Stimulated activated CD4-positive, alpha-beta T cell treated with anti-CD3 and anti-CD28 coated beads, Interleukin-4, amount 100 ng/mL, for 4 hours (primary cell): ENCODE results near the gene ZMIZ1.

Experiments used
- DNase-seq, 2 experiments: peaks; one replicate each; pipeline ENCODE4 v3.0.0-alpha.2; 2020

Gene ZMIZ1

GRCh38 chr10:79053481-79054202 lies 15.1 kb upstream of the ZMIZ1 start:
- DNase-seq, result no peak

DNA sequence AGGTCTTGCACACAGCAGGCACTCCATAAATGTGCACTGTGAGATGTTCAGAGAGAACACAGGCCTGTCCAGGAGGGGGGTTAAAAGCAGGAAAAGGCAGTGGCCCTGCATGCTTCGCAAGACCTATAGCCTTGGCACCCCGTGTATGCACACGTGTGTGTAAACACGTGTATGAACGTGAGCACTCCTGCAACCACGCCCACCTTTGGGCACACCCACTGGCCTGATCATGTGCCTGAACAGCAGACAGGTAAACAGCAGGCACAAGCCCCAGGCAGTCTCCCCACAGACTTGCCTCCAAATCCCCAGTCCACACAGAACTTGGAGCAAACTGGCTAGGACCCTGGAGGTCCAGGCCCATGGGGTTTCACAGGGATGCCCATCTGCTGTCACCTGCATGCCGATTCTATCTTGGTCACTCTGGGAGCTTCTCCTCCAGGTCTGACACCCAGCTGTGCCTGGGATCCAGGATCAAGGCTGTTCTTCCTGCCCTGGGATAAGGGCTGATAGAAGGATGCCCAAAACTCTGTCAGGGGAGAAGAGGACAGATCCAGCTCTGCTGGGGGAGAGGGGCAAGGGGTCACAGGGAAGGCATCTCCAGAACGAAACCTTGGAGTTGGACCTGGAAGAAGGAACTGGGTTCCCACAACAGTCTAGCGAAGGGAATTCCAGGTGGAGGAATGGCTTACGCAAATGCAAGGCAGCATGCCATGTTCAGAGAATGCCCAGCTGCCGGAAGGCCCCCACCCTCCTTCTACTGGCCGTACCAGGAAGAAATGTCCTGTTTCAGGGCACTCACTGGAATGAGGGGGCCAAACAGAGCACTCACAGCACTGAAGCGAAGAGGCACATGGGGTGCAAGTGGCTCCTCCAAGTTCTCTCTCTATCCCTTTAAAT lies 14.3 kb upstream of the ZMIZ1 start:
- no peak for DNase-seq

DNA sequence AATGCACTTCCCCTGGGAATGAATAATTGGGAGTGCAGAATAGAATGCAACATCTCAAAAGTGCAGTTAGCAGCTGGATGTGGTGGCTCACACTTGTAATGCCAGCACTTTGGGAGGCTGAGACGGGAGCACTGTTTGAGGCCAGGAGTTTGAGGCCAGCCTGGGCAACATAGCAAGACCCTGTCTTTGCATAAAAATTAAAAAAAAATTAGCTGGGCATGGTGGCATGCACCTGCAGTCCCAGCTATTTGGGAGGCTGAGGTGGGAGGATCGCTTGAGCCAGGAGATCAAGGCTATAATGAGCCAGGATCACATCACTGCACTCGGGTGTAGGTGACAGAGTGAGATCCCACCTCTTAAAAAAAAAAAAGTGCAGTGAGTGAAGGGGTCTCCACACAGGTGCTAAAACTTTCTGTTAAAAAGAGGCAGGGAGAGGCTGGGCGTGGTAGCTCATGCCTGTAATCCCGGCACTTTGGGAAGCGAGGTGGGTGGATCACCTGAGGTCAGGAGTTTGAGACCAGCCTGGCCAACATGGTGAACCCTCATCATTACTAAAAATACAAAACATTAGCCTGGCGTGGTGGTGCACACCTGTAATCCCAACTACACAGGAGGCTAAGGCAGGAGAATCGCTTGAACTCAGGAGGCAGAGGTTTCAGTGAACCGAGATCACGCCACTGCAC lies 13.5 kb upstream of the ZMIZ1 start:
- no peak for DNase-seq

DNA sequence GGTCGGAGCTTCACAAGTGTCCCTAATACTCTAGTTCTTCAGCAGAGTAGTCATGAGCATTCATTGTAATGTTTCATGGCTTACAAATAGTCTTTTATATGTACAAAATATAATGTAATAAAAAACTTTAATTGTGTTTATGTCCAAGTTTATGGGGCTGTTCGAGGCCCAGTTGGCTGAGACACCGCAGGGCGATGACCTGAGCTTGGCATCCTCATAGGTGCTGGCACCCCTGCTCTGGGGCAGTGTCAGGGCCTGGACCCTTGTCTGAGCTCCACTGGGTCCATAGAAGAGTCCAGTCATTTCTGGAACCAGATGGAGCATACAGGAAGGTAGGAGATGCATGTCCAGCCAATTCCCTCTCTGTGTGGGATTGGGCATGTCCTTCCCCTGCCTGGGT lies 12.9 kb upstream of the ZMIZ1 start:
- DNase-seq, result no peak

DNA sequence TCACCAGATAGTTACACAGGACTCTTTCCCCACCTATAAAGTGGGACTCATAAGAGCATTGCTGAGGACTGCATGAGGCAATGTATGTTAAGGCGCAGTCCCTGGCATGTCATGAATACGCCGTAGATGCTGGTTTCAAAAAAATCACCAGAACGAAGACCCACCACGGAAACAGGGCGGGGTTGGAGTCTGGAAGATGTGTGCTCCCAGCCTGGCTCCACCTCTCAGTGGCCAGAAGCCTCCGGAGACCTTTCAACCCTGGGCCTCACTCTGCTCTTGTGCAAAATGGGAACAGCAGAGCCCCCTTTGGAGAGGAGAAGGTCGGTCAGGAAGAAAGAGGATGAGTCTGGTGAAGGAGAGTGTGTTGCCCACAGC lies 12.4 kb upstream of the ZMIZ1 start:
- no peak for DNase-seq

GRCh38 chr10:79056736-79057391 lies 11.9 kb upstream of the ZMIZ1 start:
- DNase-seq, result no peak

- no peak for DNase-seq
These were observed 11.1 kb upstream of the ZMIZ1 start for GRCh38 chr10:79057481-79058275.

GRCh38 chr10:79058899-79059841 lies 9.6 kb upstream of the ZMIZ1 start:
- DNase-seq, result no peak

DNA sequence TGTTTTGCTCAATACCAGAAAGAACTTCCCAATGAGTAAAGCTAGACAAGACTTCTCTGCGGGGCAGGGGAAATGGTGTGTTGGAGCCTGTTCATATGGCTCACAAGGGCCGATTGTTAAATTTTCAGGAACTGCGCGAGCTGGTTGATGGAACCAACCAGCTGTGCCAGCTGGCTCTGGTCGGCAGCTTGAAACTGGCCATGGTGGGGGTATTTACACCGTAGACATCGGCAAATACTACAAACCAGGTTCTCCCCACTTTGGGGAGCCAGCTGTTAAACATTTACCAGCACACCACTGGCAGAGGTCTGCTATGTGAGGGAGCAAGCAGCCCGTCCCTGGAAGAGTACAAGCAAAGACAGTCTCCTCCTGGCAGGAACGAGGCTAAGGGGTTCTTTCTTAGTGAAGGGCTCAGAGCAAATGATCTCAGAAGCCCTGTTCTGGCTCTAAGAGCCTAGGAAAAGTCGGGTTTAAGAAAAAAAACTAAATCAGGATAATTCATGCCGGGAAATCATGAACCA lies 8.8 kb upstream of the ZMIZ1 start:
- DNase-seq, result no peak

DNA sequence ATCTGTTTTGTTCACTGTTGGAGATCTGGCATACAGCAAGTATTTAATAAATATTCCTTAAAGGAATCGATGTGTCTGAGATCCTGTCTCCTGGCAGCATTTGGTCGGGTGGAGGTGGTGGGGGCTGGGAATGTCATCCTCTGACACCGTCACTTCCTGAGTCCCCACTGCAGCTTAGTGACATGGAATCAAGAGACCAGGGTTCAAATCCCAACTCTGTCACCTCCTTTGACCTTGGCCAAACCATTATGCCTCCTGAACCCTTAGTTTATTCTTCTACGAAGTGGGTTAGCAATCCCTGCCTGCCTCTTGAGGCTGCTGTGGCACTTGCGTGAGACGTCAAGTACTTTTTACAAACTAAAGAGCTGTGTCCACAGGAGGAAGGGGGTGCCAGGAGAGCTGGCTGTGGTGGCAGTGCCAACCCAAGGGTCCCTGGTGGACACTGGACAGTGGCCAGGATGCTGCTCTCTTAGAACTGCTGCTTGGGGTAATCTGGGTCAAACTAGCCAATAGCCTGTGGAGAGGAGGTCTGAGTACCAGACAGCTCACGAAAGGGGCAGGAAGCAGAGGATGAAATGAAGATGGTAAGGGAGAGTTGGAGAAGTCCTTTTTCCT lies 8.0 kb upstream of the ZMIZ1 start:
- no peak for DNase-seq

GRCh38 chr10:79061441-79062315 lies 7.1 kb upstream of the ZMIZ1 start:
- no peak for DNase-seq

- DNase-seq, result no peak
These were observed 5.7 kb upstream of the ZMIZ1 start for GRCh38 chr10:79063071-79063491.

- DNase-seq, result no peak
These were observed 4.9 kb upstream of the ZMIZ1 start for GRCh38 chr10:79063661-79064492.

- no peak for DNase-seq
These were observed 3.6 kb upstream of the ZMIZ1 start for GRCh38 chr10:79065091-79065551.

DNA sequence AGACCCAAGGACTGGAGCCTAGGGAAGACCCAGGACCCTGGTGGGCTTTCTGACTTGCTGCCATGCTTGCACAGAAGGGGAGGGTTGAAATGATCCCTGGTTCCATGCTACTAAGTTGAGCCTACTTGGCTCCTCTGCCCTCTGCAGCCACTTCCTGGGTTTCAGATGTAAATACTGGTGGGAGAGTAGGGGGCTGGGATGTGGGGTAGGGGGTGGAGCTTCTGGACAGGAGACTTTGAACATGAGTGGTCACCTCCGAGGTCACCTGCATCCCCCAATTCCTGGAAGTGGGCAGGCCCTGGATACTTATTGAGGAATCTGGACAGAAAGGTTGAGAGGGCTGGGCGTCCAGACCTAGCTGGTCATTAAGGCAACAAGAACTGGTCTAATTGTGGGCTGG lies 2.9 kb upstream of the ZMIZ1 start:
- no peak for DNase-seq

- DNase-seq, result peak in 1 of 2 experiments; percentile 26
These were observed 2.1 kb upstream of the ZMIZ1 start for GRCh38 chr10:79066411-79067240.
